Activated CD4-positive, alpha-beta T cell treated with anti-CD3 and anti-CD28 coated beads, Interleukin-2, Interleukin-4, amounts not matched to agents 100 ng/mL and 50 ng/mL, durations not matched to agents 16 hours and 8 hours (primary cell): ENCODE results near the gene FBXW10.
"Not testable (repeated sequence)": the region's sequence is repeated elsewhere in the genome, so short reads cannot be mapped to it uniquely, and the experiment has no call there.

ENCODE experiments used
- DNase-seq: peaks from one replicate; pipeline ENCODE4 v3.0.0-alpha.2; 2020; ENCODE audit warnings: low spot score

The FBXW10 gene

DNA sequence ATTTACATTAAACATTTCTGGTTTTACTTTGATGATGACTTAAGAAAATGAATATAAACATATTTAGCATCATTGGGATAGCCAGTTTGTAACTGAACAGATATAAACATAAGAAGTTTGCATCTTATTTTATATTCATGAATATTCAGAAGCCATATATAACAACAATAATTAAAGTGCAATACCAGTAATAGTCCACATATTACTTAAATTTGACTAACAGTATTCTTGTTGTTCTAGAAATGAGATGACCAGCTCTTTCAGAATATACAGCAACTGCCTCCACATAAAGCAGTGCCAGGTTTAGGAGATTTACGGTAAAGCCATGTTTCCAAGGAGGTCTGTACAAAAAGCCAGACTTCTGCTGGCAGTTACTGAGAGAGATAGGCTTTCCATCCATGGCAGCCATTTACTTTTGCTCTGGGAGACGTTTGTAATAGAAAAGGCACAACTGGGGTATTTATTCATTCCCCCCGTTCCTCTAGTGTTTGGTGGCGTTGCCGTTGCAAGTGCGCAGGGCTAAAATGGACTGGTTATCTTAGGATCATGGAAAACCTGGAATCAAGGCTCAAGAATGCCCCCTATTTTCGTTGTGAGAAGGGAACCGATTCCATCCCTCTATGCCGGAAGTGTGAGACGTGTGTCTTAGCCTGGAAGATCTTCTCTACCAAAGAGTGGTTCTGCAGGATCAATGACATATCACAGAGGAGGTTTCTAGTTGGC lies at the start of gene FBXW10:
FBXW10 (plus strand) TSS at position 356 of the 723 bp plus-strand sequence; CDS start at position 547, 191 bp downstream.
- DNase-seq: not testable (repeated sequence)

GRCh38 chr17:18695143-18695542 lies 48.7 kb upstream of the FBXW10 start:
- not testable (repeated sequence) for DNase-seq

GRCh38 chr17:18698473-18699103 lies 45.3 kb upstream of the FBXW10 start:
- not testable (repeated sequence) for DNase-seq

DNA sequence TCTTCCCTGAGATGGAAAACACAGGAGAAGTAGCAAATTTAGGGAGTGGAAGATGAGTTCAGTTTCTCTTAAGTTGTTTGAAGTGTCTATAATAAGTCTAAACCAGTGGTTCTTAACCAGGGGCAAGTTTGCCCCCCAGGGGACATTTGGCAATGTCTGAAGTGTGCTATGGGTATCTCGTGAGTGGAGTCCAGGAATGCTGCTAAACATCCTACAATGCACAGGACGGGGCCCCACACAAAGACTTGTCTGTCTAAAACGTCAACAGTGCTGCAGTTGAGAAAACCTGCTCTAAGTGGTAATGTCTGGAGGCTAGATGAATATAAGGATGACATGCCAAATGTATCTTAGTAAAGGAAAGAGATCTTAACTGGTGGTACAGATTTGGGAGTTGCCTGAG lies 37.9 kb upstream of the FBXW10 start:
- not testable (repeated sequence) for DNase-seq

GRCh38 chr17:18708215-18708614 lies 35.6 kb upstream of the FBXW10 start:
- DNase-seq: not testable (repeated sequence)

DNA sequence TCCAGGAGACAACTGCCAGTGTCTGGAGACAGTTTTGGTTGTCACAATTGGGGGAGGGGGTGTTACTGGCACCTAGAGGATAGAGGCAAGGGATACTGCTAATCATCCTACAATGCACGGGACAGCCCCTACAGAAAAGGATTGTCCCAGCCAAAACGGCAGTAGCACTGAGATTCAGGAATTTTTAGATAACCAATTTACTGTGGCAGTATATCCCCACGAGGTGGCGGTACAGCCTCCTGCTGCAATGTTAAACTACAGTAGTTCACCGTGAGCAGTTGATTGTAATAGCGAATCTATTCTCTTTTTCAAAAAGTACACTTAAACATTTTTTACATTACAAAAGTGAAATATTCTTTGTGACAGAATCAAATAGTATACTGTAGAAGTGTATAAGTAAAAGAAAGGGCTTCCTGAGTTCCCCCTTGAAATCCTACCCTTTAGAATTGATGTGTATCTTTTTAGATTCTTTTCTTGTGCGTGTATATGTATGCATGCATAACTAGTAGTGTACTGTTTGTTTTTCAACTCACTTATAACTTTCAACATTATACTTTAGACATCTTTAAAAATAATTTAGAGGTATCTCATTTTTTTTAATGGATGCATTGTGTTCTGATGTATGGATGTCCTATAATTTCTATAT lies 31.4 kb upstream of the FBXW10 start:
- DNase-seq: peak; percentile 58

GRCh38 chr17:18718643-18719427 lies 25.0 kb upstream of the FBXW10 start:
- not testable (repeated sequence) for DNase-seq

- not testable (repeated sequence) for DNase-seq
Observed at GRCh38 chr17:18719428-18720110, 24.3 kb upstream of the FBXW10 start.

DNA sequence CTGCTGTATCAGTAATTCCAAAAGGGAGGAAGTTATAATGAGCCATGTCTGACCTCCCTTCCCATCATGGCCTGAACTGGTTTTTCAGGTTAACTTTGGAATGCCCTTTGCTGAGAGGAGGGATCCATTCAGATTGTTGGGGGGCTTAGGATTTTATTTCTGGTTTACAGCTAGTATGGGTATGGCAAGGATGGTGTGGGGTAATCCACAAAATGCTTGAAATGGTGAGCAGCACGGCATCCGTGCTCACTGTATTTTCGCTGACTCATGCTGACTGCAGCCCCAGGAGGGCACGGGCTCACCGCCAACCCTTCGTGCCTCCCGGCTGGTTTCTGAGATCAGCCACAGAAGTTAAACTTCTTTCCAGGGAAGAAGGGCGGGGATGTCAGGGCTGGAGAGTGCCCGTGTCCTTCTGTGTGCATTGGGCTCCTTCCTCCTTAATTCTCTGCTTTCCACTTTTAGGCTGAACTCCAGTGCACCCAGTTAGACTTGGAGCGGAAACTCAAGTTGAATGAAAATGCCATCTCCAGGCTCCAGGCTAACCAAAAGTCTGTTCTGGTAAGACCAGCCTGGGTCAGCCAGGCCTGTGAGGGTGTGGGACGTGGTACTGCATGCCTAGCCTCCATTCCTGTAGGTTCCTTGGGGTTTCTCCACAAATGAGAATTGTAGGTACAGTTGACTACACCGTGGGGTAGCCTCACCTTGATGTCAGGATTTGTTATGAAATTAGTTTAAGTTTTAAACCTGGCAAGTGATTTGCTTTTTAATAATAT lies 21.9 kb upstream of the FBXW10 start:
- DNase-seq: not testable (repeated sequence)

DNA sequence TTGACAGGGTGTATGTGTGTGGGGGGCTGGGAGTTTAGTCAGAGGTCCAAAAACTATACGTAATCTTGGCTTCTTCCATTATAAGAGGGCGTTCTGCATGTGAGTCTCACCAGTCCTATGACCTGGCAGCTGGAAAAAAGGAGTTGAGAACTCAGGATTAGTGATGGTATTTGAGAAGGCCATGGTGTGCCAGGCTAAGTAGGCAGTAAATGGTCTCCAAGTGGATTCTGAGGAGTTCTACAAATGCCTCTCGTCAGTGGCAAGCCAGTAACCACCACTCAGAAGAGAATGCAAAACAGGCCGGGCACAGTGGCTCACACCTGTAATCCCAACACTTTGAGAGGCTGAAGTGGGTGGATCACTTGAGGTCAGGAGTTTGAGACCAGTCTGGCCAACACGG lies 21.2 kb upstream of the FBXW10 start:
- DNase-seq: not testable (repeated sequence)

GRCh38 chr17:18723509-18723908 lies 20.3 kb upstream of the FBXW10 start:
- DNase-seq: not testable (repeated sequence)

DNA sequence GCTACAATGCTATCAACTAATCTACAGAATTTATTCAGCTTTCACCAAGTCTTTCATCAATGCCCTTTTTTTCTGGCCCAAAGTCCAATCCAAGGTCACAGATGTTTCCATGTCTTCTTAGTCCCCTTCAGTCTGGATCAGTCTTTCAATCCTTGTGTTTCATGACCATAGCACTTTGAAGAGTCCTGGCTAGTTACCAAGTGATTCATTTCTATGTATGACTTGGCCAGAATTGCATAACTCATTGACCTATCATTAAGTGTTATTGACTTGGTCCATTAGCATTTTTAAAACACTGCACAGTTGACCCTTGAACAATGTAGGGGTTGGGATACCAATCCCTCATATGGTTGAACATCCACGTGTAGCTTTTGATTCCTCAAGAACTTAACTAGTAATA lies 11.4 kb upstream of the FBXW10 start:
- not testable (repeated sequence) for DNase-seq

GRCh38 chr17:18733350-18733749 lies 10.5 kb upstream of the FBXW10 start:
- DNase-seq: not testable (repeated sequence)

DNA sequence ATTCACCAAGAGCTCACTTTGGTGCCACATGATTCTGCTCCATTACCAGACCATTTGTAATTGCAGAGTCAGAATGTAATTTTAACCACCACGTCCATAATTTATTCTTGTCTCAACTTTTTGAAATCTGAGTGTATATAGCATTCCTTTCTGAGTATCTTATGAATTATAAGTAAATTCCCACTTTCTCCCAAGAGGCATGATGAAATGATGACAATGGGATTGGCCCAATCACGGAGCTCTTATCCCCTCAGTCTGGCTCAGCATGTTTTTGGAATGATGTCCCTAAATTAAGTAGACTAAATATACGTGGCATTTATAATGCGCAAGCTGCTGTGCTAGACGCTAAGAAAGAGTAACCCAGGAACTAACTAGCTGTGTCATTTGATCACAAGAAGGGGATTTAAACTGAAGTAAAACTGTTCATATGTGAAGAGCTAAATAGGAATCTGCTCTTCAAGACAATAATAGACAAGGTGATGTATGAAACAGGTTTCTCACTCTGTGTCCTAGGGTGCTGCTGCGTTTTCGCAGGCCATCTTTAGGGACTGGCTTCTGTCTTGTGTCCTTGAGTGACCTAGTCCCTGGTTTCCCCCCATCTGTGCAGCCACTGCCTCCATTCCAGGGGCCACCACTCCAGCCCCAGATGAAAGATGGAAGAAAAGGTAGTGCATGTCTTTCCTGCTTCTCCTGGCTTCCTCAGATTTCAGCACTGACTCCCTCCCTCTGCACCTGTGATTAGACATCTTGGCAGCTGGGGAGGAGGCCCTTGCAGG lies 4.0 kb upstream of the FBXW10 start:
- not testable (repeated sequence) for DNase-seq

DNA sequence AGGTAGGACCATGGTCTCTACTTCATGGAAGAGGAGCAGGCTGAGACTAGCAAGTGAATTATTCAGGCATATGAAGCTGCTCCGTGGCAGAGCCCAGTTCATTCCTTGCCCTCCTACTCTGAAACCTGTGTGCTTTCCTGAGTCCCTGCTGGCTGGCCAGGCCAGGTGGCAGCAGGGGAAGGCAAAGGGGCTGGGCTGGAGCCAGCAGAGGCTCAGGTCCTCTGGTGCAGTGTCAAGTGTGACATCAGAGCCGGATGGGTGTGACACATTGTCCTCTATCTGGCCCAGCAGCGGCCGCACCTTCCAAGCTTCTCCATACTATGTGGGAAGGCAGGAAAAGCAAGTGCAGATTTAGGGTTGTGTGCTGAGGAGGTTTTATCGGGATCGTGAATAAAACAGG lies 2.6 kb upstream of the FBXW10 start:
- not testable (repeated sequence) for DNase-seq

DNA sequence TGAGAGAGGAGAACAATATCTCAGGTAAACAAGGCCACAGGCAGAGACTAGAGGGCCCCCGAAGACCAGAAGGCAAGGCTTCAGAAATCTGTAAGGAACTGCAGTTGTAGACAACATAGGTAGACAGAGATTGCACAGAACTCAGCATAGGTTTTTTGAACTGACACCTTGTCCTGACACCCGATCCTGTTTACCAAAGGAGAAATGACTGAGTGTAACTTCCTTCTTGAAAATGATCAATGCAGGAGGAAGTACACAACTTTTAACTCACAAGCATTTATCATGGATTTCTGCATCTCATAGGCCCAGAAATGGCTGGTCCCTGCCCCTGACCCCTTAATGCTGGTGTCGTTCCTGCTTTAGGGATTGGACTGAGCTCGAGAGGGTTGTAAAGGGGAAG lies 872 bp downstream of the FBXW10 start:
- not testable (repeated sequence) for DNase-seq

- not testable (repeated sequence) for DNase-seq
Observed at GRCh38 chr17:18746551-18746950, 2.7 kb downstream of the FBXW10 start.

DNA sequence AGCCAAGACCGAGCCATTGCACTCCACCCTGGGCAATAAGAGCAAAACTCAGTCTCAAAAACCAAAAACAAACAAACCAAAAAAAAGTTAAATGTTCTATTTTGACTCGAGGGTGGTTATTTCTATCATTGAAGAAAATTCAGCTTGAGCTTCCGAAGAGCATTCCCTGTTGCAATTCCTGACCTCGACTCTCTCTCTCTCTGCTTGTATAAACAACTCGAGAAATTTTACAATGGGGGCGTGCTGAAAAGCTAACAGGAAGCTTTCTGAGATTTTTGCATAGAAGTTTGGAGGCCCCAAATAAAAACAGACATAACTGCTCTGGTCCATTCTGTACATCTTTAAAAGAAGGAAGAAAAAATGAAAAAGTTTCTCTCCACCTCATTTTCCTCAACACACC lies 3.6 kb downstream of the FBXW10 start:
- not testable (repeated sequence) for DNase-seq

- DNase-seq: not testable (repeated sequence)
Observed at GRCh38 chr17:18750242-18750641, 6.4 kb downstream of the FBXW10 start.
